ENCODE data around the gene KCTD5.

DNA sequence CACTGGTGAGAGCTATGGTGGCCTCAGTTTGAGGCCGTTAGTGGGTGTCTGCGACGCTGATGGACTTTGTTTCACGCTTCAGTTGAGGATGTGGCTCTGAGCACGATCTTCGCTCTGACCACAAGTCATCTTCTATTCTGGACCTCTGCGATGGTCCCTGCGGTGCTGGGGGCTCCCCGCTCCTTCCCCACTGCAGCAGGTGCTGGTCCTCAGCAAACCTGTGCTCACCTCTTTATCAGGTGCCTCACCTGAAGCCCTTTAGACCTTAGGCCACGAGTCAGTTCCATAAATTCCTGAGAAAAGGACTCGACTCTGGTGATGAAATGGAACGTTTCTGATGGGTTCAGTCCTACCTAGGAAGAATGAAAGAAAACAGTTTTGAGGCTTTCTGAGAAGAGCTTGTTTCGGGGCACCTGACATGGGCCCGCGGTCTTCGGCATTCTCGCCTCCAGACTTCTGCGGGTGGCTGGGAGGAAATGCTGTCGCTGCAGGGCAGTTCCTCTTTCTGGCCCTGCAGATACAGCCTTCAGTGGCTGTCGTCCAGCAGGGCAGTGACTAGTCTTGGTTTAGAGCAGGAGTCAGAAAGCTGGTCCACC, 4.7 kb downstream of the KCTD5 start:
- TF ChIP-seq, protein P1, sequence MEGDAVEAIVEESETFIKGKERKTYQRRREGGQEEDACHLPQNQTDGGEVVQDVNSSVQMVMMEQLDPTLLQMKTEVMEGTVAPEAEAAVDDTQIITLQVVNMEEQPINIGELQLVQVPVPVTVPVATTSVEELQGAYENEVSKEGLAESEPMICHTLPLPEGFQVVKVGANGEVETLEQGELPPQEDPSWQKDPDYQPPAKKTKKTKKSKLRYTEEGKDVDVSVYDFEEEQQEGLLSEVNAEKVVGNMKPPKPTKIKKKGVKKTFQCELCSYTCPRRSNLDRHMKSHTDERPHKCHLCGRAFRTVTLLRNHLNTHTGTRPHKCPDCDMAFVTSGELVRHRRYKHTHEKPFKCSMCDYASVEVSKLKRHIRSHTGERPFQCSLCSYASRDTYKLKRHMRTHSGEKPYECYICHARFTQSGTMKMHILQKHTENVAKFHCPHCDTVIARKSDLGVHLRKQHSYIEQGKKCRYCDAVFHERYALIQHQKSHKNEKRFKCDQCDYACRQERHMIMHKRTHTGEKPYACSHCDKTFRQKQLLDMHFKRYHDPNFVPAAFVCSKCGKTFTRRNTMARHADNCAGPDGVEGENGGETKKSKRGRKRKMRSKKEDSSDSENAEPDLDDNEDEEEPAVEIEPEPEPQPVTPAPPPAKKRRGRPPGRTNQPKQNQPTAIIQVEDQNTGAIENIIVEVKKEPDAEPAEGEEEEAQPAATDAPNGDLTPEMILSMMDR (IDR thresholded peaks at IDR 0.05 in 2 of 3, conservative IDR thresholded peaks at IDR 0.05 in 1 of 3; ENCODE audit: control insufficient read depth in 2 of 3, extremely low read depth in 1 of 3, insufficient read depth in 1 of 3, low read depth in 3 of 3, low read length in 3 of 3) = no peak
- TF ChIP-seq BRCA1 (IDR thresholded peaks at IDR 0.05; ENCODE audit: low read depth, low read length) = no peak
- no peak for TF ChIP-seq FOXM1 (IDR thresholded peaks at IDR 0.05; ENCODE audit: low read depth, low read length)
- TF ChIP-seq POLR2AphosphoS5 (IDR thresholded peaks at IDR 0.05; ENCODE audit: low read length) = peak; percentile 44; the same call in 1 of the 2 replicates
- no peak for TF ChIP-seq RFX5 (IDR thresholded peaks at IDR 0.05; ENCODE audit: low read depth, low read length)
- TF ChIP-seq POLR2A (IDR thresholded peaks at IDR 0.05; ENCODE audit: low read depth, low read length) = no peak; the same call in 1 of the 2 replicates
- peak; percentile 41; the same call in 1 of the 2 replicates for TF ChIP-seq ZNF207 (IDR thresholded peaks at IDR 0.05; ENCODE audit: borderline replicate concordance)
- no peak for TF ChIP-seq NRF1 (conservative IDR thresholded peaks at IDR 0.05; ENCODE audit: low read depth, low read length)
- TF ChIP-seq DPF2 (IDR thresholded peaks at IDR 0.05) = peak; percentile 87; the same call in 1 of the 2 replicates
- TF ChIP-seq, protein P2, sequence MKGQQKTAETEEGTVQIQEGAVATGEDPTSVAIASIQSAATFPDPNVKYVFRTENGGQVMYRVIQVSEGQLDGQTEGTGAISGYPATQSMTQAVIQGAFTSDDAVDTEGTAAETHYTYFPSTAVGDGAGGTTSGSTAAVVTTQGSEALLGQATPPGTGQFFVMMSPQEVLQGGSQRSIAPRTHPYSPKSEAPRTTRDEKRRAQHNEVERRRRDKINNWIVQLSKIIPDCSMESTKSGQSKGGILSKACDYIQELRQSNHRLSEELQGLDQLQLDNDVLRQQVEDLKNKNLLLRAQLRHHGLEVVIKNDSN (IDR thresholded peaks at IDR 0.05; ENCODE audit: borderline replicate concordance, extremely low read length, insufficient read depth, low read depth, low read length) = no peak

All from GM12878 (cell line).